GM12892 (cell line): ENCODE measurements around the gene PSG11.
"Not testable (repeated sequence)": the region's sequence is repeated elsewhere in the genome, so short reads cannot be mapped to it uniquely, and the experiment has no call there.

Source experiments
- POLR2A ChIP-seq: IDR thresholded peaks from 2 replicates; pipeline ENCODE4 v1.6.1; 2011; ENCODE audit warnings: low read depth, low read length, control low read depth
- POLR2AphosphoS5 ChIP-seq: IDR thresholded peaks from 2 replicates; pipeline ENCODE4 v1.6.1; 2011; ENCODE audit warnings: low read depth, low read length, control low read depth

DNA sequence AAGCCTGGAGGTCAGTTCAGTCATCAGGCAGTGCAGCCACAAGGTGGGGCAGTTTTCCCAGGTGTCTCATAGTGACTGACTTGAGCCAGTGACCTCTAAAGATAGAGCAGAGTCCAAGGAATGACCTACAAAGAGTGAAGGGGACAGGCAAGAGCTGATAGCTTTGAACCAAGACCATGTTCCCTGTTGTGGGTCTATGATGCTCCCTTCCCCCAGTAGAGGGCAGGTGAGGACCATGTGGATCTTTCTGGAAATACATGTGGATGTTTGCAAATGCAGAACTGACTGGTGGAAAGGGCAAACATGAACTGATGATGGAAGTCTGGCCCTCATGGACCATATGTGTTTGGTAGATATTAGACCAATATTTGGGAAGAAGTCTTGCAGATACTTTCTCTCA, 6.7 kb downstream of the PSG11 start:
- not testable (repeated sequence) for TF ChIP-seq POLR2A, POLR2AphosphoS5
